Sigmoid colon (tissue), 4 donors: ENCODE results near the gene POTEJ.
"Not testable (repeated sequence)": the region's sequence is repeated elsewhere in the genome, so short reads cannot be mapped to it uniquely, and the experiment has no call there.

Source experiments
- EP300 ChIP-seq, 4 donors: sonication (generic); formaldehyde crosslinking; IDR thresholded peaks; one replicate each; pipeline ENCODE4 v1.6.1; 2017; ENCODE audit warnings: antibody characterized with exemption in 4 of 4
- POLR2A ChIP-seq, 2 donors: fragments of 450-650 bp; IDR thresholded peaks; one replicate each; pipeline ENCODE4 v1.6.1; 2016; ENCODE audit warnings: antibody characterized with exemption in 2 of 2, mild to moderate bottlenecking in 2 of 2, moderate library complexity in 2 of 2
- POLR2AphosphoS5 ChIP-seq, 4 donors: sonication (generic); formaldehyde crosslinking; IDR thresholded peaks; one replicate each; pipeline ENCODE4 v1.6.1; 2017; ENCODE audit warnings: antibody characterized with exemption in 4 of 4
- TF ChIP-seq, protein P1 (sequence below), 4 experiments: fragments of 450-650 bp in 3 of 4; fragments of 200-600 bp in 1 of 4; IDR thresholded peaks; one replicate each; pipeline ENCODE4 v1.5.1; 2016 to 2019; ENCODE audit warnings: antibody characterized with exemption in 4 of 4, mild to moderate bottlenecking in 3 of 4, moderate library complexity in 2 of 4

DNA sequence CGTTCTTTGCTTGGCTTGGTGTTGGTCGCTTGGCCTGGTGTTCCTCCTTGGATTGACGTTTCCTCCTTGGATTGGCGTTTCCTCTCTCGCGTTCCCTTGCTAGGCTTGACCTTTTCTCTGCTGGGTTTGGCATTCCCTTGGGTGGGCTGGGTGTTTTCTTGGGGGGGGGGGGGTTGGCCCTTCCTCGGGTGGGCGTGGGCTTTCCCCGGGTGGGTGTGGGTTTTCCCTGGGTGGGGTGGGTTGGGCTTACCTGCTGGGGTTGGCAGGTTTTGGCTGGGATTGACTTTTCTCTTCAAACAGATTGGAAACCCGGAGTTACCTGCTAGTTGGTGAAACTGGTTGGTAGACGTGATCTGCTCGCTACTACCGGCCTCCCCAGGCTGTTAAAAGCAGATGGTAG is at the start of gene POTEJ:
- TF ChIP-seq, protein P1, sequence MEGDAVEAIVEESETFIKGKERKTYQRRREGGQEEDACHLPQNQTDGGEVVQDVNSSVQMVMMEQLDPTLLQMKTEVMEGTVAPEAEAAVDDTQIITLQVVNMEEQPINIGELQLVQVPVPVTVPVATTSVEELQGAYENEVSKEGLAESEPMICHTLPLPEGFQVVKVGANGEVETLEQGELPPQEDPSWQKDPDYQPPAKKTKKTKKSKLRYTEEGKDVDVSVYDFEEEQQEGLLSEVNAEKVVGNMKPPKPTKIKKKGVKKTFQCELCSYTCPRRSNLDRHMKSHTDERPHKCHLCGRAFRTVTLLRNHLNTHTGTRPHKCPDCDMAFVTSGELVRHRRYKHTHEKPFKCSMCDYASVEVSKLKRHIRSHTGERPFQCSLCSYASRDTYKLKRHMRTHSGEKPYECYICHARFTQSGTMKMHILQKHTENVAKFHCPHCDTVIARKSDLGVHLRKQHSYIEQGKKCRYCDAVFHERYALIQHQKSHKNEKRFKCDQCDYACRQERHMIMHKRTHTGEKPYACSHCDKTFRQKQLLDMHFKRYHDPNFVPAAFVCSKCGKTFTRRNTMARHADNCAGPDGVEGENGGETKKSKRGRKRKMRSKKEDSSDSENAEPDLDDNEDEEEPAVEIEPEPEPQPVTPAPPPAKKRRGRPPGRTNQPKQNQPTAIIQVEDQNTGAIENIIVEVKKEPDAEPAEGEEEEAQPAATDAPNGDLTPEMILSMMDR (IDR thresholded peaks at IDR 0.05) = not testable (repeated sequence)
- not testable (repeated sequence) for TF ChIP-seq POLR2AphosphoS5, POLR2A, EP300 (IDR thresholded peaks at IDR 0.05)
